Kidney (tissue), 14 donors: ENCODE measurements around the gene COQ4. TPM values are rescaled to one million over a fixed set of nuclear protein-coding genes. Genes with fewer than 3 reads are reported as not detected.

Experiments used
- DNase-seq, 5 donors: peaks; one replicate each; pipeline ENCODE4 v3.0.0-alpha.2; 2013 to 2020
- FAIRE-seq: peaks from 2 replicates; lab custom pipeline; 2012; peaks lifted over from hg19 to GRCh38; lab: Jason Lieb, UNC
- H3K27ac ChIP-seq, 2 donors: one replicate each; pipeline ENCODE4 v1.7.0; 2013; ENCODE audit warnings: low read depth in 2 of 2, low read length in 2 of 2, inconsistent platforms in 1 of 2
- H3K27me3 ChIP-seq: one replicate; pipeline ENCODE4 v1.7.1; 2013; ENCODE audit warnings: low read length, inconsistent platforms; ENCODE audit not compliant: control insufficient read depth, insufficient read depth
- H3K36me3 ChIP-seq, 3 donors: one replicate each; pipeline versions ENCODE4 v1.7.0 to v1.7.1; 2013; ENCODE audit warnings: low read length in 3 of 3, control low read depth in 1 of 3, inconsistent platforms in 1 of 3; ENCODE audit not compliant: insufficient read depth in 3 of 3, control insufficient read depth in 2 of 3
- H3K4me1 ChIP-seq, 3 donors: one replicate each; pipeline versions ENCODE4 v1.7.0 to v1.7.1; 2013; ENCODE audit warnings: low read length in 3 of 3, inconsistent platforms in 1 of 3, low read depth in 1 of 3; ENCODE audit not compliant: control insufficient read depth in 2 of 3, insufficient read depth in 2 of 3
- H3K4me3 ChIP-seq, 3 donors: one replicate each; pipeline versions ENCODE4 v1.7.0 to v1.8.1; 2013; ENCODE audit warnings: low read length in 3 of 3, control low read depth in 1 of 3, inconsistent platforms in 1 of 3
- H3K9ac ChIP-seq, 3 donors: one replicate each; pipeline versions ENCODE4 v1.7.0 to v1.7.1; 2013; ENCODE audit warnings: low read length in 3 of 3, control low read depth in 1 of 3, inconsistent platforms in 1 of 3
- H3K9me3 ChIP-seq, 3 donors: one replicate each; pipeline versions ENCODE4 v1.7.0 to v1.7.1; 2013; ENCODE audit warnings: low read length in 3 of 3, control low read depth in 1 of 3, inconsistent platforms in 1 of 3; ENCODE audit not compliant: control insufficient read depth in 2 of 3, insufficient read depth in 1 of 3
- CTCF ChIP-seq: IDR thresholded peaks from 3 replicates; pipeline ENCODE4 v1.5.1; 2012; ENCODE audit warnings: mild to moderate bottlenecking, moderate library complexity, borderline replicate concordance; ENCODE audit not compliant: insufficient read depth; ENCODE audit errors: extremely low read depth
- intact Hi-C: fragments of 100-400 bp; cut with DNase I; formaldehyde crosslinking; loops from one replicate; pipeline ENCODE4 v1.11.1; 2022
- polyA plus RNA-seq: library from polyadenylated mRNA; stranded (reverse); fragments of 350-450 nt; fragmentation: Illumina TruSeq; extraction: RNeasy Lipid Tissue Mini Kit (QIAGEN cat#74804); gene quantifications from one replicate; pipeline ENCODE4 v1.2.3, GENCODE V29; 2014; ENCODE audit warnings: low read depth, low replicate concordance; ENCODE audit not compliant: insufficient read depth
- total RNA-seq: library from RNA; stranded (reverse); fragmentation: NEBNext Ultra II Directional; extraction: Animal tissue kit (Norgen Biotek cat#: 25700); gene quantifications from one replicate; pipeline ENCODE4 v1.2.1, GENCODE V29; 2021
- donor health status: control.
- donor health status: control.
- donor health status: control.
- donor health status: control.
- donor health status: control.
- donor health status: DM: yes; HTN: yes; CAD: no.
- donor health status: Normal renal cell carcinoma (clear cell type).

Gene COQ4
- total and polyA plus RNA-seq, 2 donors from 2014 or later, result 59.7 to 111 TPM

- Histone ChIP-seq H3K4me1 (peaks cover 0 to 7% (median 0%) of the 10 kb centered on the region in 3 donors), H3K36me3 (peaks cover 0 to 10% (median 0%) of the 10 kb centered on the region in 3 donors), H3K27ac (no peak overlapping the region), H3K4me3 (no peak overlapping the region), H3K27me3 (no peaks in the 10 kb centered on the region), H3K9me3 (no peaks in the 10 kb centered on the region), H3K9ac (no peak overlapping the region)
- no peak for DNase-seq
- no peak for TF ChIP-seq CTCF
- intact Hi-C loops, result no loop called here
- no peak for FAIRE-seq
These were observed 29.5 kb upstream of the COQ4 start for GRCh38 chr9:128293091-128293490.

DNA sequence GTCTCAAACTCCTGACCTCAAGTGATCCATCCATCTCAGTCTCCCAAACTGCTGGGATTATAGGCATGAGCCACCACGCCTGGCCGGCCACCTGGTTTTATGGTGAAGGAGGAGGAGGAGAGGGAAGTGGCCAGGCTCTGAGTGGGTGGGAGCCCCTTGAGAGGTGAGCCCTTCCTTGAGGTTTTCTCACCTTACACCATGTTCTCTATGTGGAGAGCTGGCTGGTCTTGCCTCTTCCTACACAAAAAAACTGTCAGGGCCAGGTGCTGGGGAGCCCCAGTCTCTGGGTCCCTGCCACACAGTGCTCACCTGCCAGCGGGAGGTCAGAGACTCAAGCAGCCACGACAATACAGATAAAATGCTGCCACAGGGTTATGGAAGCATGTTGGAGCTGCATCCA lies 28.5 kb upstream of the COQ4 start:
- DNase-seq (no peak), FAIRE-seq (no peak)
- H3K4me3 ChIP-seq, result no peak overlapping the region
- no peaks in the 10 kb centered on the region for H3K9me3 ChIP-seq
- intact Hi-C loops, result no loop called here
- H3K27me3 ChIP-seq, result no peaks in the 10 kb centered on the region
- TF ChIP-seq CTCF, result no peak
- no peaks in the 10 kb centered on the region for H3K36me3 ChIP-seq
- no peak overlapping the region for H3K9ac ChIP-seq
- peaks cover 0 to 7% (median 0%) of the 10 kb centered on the region in 3 donors for H3K4me1 ChIP-seq
- no peak overlapping the region for H3K27ac ChIP-seq

GRCh38 chr9:128296340-128297220 lies 26.1 kb upstream of the COQ4 start:
- intact Hi-C loops, result no loop called here
- no peaks in the 10 kb centered on the region for H3K9me3 ChIP-seq
- no peak for TF ChIP-seq CTCF
- DNase-seq (no peak), FAIRE-seq (no peak)
- H3K4me1 ChIP-seq, result peaks cover 0 to 7% (median 0%) of the 10 kb centered on the region in 3 donors
- no peaks in the 10 kb centered on the region for H3K27me3 ChIP-seq
- no peaks in the 10 kb centered on the region for H3K36me3 ChIP-seq
- no peak overlapping the region for H3K27ac ChIP-seq
- no peak overlapping the region for H3K4me3 ChIP-seq
- no peak overlapping the region for H3K9ac ChIP-seq
